ENCODE results near the gene SH3D19.

Gene SH3D19

GRCh38 chr4:151347490-151348235 is 22.3 kb upstream of the SH3D19 start:
- no peaks in the 10 kb centered on the region for H3K4me1 ChIP-seq (ENCODE audit: low read depth, poor library complexity, severe bottlenecking)
- no peaks in the 10 kb centered on the region for H4K20me1 ChIP-seq (ENCODE audit: insufficient read depth)
- TF ChIP-seq, protein P1, sequence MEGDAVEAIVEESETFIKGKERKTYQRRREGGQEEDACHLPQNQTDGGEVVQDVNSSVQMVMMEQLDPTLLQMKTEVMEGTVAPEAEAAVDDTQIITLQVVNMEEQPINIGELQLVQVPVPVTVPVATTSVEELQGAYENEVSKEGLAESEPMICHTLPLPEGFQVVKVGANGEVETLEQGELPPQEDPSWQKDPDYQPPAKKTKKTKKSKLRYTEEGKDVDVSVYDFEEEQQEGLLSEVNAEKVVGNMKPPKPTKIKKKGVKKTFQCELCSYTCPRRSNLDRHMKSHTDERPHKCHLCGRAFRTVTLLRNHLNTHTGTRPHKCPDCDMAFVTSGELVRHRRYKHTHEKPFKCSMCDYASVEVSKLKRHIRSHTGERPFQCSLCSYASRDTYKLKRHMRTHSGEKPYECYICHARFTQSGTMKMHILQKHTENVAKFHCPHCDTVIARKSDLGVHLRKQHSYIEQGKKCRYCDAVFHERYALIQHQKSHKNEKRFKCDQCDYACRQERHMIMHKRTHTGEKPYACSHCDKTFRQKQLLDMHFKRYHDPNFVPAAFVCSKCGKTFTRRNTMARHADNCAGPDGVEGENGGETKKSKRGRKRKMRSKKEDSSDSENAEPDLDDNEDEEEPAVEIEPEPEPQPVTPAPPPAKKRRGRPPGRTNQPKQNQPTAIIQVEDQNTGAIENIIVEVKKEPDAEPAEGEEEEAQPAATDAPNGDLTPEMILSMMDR (conservative IDR thresholded peaks at IDR 0.05; ENCODE audit: low read depth, low read length), result no peak

GRCh38 chr4:151344948-151345347 is 19.5 kb upstream of the SH3D19 start:
- Histone ChIP-seq H3K4me3 (IDR thresholded peaks at IDR 0.05; ENCODE audit: insufficient read depth, low read depth, low read length) (no peak overlapping the region), H2AFZ (ENCODE audit: low read depth) (no peak overlapping the region), H3K27ac (no peak overlapping the region), H3K4me2 (no peak overlapping the region), H3K9ac (no peak overlapping the region), H3K79me2 (ENCODE audit: insufficient read depth, low read depth) (no peaks in the 10 kb centered on the region), H3K27me3 (ENCODE audit: insufficient read depth, low read depth) (no peaks in the 10 kb centered on the region), H4K20me1 (ENCODE audit: insufficient read depth) (no peaks in the 10 kb centered on the region), H3K4me1 (ENCODE audit: low read depth, poor library complexity, severe bottlenecking) (no peaks in the 10 kb centered on the region), H3K36me3 (ENCODE audit: insufficient read depth) (no peaks in the 10 kb centered on the region; the same call in 1 of the 2 replicates)
- TF ChIP-seq, protein P1 (conservative IDR thresholded peaks at IDR 0.05; ENCODE audit: low read depth, low read length), result no peak

More at GRCh38 chr4:151347490-151348235, 22.3 kb upstream of the SH3D19 start:
- no peak overlapping the region for H3K27ac ChIP-seq
- no peak overlapping the region for H2AFZ ChIP-seq (ENCODE audit: low read depth)
- no peaks in the 10 kb centered on the region for H3K79me2 ChIP-seq (ENCODE audit: insufficient read depth, low read depth)
- no peak overlapping the region for H3K4me2 ChIP-seq
- no peaks in the 10 kb centered on the region for H3K27me3 ChIP-seq (ENCODE audit: insufficient read depth, low read depth)
- H3K36me3 ChIP-seq (ENCODE audit: insufficient read depth), result no peaks in the 10 kb centered on the region
- no peak overlapping the region for H3K9ac ChIP-seq
- no peak overlapping the region for H3K4me3 ChIP-seq (IDR thresholded peaks at IDR 0.05; ENCODE audit: insufficient read depth, low read depth, low read length)

- Histone ChIP-seq H2AFZ (ENCODE audit: low read depth) (no peak overlapping the region), H3K36me3 (ENCODE audit: insufficient read depth) (no peaks in the 10 kb centered on the region; the same call in 1 of the 2 replicates), H3K9ac (no peak overlapping the region), H3K4me2 (no peak overlapping the region), H3K27me3 (ENCODE audit: insufficient read depth, low read depth) (no peaks in the 10 kb centered on the region), H3K4me3 (IDR thresholded peaks at IDR 0.05; ENCODE audit: insufficient read depth, low read depth, low read length) (no peak overlapping the region), H3K4me1 (ENCODE audit: low read depth, poor library complexity, severe bottlenecking) (no peaks in the 10 kb centered on the region), H3K27ac (no peak overlapping the region), H4K20me1 (ENCODE audit: insufficient read depth) (no peaks in the 10 kb centered on the region), H3K79me2 (ENCODE audit: insufficient read depth, low read depth) (no peaks in the 10 kb centered on the region)
- TF ChIP-seq, protein P1 (conservative IDR thresholded peaks at IDR 0.05; ENCODE audit: low read depth, low read length), result no peak
Measured at GRCh38 chr4:151340751-151341385, 15.5 kb upstream of the SH3D19 start.

DNA sequence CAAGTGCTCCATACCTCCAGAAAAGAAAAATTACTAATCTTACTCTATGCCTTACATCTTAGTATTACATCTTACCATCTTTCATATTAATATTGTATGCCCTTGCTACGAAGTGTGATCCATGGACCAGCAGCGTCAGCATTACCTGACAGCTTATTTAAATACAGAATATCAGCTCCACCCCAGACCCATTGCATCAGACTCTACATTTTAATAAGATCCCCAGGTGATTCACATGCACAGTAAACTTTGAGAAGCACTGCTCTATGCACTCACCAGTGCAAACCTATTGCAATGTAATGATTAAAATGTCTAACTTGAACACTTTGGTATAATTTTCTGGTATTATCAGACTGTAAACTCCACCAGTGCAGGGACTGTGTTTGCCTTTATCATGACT is 14.1 kb upstream of the SH3D19 start:
- no peak overlapping the region for H3K4me3 ChIP-seq (IDR thresholded peaks at IDR 0.05; ENCODE audit: insufficient read depth, low read depth, low read length)
- H3K27me3 ChIP-seq (ENCODE audit: insufficient read depth, low read depth), result no peaks in the 10 kb centered on the region
- H3K36me3 ChIP-seq (ENCODE audit: insufficient read depth), result no peaks in the 10 kb centered on the region; the same call in 1 of the 2 replicates
- no peak overlapping the region for H3K27ac ChIP-seq
- H4K20me1 ChIP-seq (ENCODE audit: insufficient read depth), result no peaks in the 10 kb centered on the region
- H3K4me2 ChIP-seq, result no peak overlapping the region
- no peak overlapping the region for H2AFZ ChIP-seq (ENCODE audit: low read depth)
- H3K4me1 ChIP-seq (ENCODE audit: low read depth, poor library complexity, severe bottlenecking), result no peaks in the 10 kb centered on the region
- no peaks in the 10 kb centered on the region for H3K79me2 ChIP-seq (ENCODE audit: insufficient read depth, low read depth)
- TF ChIP-seq, protein P1 (conservative IDR thresholded peaks at IDR 0.05; ENCODE audit: low read depth, low read length), result no peak
- H3K9ac ChIP-seq, result no peak overlapping the region

Measured in KMS-11 (cell line).